SU-DHL-6 (cell line): ENCODE measurements around the gene CEP63.

Source experiments
- CTCF ChIP-seq: fragments of 200-600 bp; sonication (generic); IDR thresholded peaks from one replicate; pipeline ENCODE4 v1.5.1; 2017; ENCODE audit warnings: antibody characterized with exemption, mild to moderate bottlenecking, low read length, moderate library complexity; ENCODE audit not compliant: insufficient read depth, poor library complexity, severe bottlenecking
- EZH2phosphoT487 ChIP-seq: fragments of 200-600 bp; sonication (generic), shearing (Covaris generic); conservative IDR thresholded peaks from 2 replicates; pipeline ENCODE4 v1.6.1; 2018; ENCODE audit warnings: mild to moderate bottlenecking, antibody characterized with exemption, low read length, moderate library complexity, mixed read lengths

DNA sequence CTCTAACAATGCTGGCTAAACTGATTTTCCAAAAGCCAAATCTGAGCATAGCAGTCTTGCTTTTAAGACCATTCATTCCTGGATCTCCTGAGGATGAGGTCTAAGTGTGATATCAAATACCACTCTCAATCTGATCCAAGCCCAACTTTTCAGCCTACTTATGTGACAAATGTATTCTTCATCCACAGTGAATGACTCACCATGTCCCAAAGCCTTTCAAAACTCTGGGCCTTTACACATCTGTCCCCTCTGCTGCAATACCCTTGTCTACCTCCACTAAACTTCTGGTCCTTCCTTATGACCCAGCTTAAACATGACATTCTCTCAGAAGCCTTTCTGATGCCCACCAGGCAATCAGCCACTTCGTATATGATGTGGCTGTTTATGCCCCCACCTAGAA, 4.7 kb upstream of the CEP63 start:
- TF ChIP-seq CTCF: no peak
- TF ChIP-seq EZH2phosphoT487: no peak
